HG03460 (cell line): ENCODE measurements around the gene C1orf116.

Experiments
- ATAC-seq: cut with Tn5 transposase; IDR thresholded peaks from one replicate; pipeline ENCODE4 v1.9.1; 2021; ENCODE audit not compliant: unreplicated experiment

The C1orf116 gene

DNA sequence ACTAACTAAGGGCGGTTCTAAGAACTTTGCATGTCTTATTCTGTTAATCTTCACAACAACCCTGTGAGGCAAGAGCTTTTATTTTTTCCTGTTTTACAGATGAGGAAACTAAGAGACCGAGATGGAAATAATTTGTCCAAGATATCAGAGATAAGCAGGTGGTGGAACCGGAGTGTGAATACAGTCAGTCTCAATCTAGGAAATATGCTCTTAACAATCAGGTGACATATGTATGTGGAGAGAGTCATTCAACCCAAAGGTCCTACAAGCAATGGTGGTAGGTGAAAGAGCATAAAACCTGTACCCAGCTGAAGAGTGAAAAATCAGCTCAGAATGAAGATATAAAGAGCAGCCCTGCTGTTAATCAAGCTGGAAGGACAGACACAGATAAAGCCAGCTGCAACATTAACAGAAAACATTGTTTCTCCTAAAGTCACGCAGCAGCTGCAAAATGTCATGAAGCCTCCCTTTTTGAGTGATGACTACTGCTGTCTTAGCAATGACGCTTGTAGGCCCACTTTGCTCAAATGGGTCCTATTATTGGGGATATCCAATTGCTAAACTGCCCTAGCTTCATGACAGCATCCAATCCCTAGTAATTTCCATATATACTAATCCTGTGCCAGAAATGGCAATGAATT is 31.8 kb downstream of the C1orf116 start:
- no peak for ATAC-seq

DNA sequence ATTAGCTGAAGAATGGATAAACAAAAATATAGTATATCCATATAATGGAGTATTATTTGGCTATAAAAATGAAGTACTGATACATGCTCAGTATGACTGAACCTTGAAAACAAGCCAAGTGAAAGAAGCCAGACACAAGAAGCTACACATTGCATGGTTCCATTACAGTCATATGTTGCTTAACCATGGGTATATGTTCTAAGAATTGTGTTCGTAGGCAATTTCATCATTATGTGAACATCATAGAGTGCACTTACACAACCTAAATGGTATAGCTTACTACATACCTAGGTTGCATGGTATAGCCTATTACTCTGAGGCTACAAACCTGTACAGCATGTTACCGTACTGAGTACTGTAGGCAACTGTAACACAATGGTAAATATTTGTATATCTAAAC is 33.7 kb downstream of the C1orf116 start:
- ATAC-seq, result no peak

GRCh38 chr1:206992790-206993189 is 39.8 kb downstream of the C1orf116 start:
- no peak for ATAC-seq

DNA sequence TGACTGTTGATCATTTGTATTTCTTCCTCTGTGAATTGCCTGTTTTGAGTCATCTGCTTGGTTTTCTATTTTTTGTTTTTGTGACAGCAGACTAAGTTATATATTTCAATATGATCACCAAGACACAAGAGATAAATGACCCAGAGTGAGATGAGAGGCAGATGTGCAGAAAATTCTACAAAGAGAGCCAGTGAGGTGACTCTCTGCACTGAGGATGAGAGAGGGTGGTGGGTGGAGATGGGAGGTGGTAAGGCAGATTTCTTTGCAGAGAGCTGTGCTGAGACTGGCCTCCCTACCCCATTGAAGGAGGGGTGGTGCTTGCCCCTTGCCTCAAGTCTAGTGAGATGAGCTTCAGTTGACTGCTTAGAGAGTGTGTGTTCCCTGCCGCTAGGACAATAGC is 44.7 kb downstream of the C1orf116 start:
- ATAC-seq, result no peak

DNA sequence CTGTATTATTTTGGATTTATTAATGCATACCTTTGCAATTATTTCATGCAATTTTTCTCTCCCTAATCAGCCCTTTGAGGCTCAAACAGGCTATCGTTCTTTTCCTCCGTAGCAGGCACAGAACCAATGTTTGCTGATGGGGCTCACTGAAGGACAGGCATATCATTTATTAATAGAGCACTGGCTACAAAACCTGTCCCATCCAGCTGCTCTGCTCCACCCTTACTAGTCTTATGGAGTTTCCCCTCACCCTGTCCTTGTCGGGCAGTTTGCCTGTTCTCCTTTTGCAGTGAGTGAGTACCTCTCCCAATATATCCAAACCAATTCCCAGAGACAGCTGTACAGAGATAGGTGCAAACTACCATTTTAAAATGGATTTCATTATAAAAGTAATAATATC is 45.7 kb downstream of the C1orf116 start:
- ATAC-seq, result no peak

- ATAC-seq, result no peak
Measured at GRCh38 chr1:206986402-206986801, 46.2 kb downstream of the C1orf116 start.

GRCh38 chr1:206985162-206985749 is 47.3 kb downstream of the C1orf116 start:
- no peak for ATAC-seq

DNA sequence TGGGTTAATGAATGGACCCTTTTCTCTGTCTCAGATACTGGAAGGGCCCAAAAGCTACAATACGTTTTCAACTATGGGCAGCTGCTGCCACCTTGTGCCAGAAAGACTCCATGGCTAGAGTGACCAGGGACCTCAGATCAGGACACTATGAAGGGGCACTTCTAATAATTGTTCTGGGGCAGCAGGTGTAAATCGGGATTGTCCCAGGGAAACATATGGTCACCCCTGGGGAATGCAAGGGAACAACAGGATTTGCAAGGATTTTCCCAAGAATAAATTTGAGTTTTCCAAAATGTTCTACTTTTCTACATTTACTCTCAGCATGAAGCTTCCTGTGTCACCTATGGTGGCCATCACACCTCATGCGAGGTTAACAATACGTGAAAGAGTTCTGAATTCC is 50.3 kb downstream of the C1orf116 start:
- ATAC-seq, result peak; percentile 67

DNA sequence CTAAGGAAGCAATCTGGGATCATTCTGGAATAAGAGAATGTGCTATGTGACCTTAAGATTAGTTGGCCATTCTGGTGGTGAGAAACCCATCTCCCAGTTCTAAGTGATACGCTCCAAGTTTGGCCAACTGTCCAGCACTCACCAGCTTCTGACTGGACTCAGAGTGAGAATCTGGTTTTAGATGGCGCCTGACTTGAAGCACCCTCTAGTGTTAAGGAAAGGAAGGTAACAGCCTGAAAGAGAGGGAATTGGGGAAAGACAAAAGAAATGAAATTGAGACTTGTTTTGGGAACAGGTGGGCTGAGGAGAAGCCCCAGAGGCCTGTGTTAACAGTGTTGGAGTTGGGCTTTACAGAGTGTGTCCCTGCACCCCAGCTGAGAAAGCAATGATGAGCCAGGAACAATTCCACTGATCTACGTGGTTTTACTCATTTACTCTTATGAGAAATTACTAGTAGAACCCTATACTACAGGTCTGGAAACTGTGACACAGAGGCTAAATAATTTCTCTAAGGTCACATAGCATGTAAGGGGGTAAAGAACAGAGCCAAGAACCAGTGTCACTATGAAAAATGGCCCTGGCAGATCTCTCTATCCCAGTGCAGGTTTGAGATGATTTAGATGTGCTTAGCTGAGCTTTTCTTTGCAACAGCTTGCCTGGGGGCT is 53.0 kb downstream of the C1orf116 start:
- ATAC-seq, result no peak

- ATAC-seq, result no peak
Measured at GRCh38 chr1:206978259-206978658, 54.3 kb downstream of the C1orf116 start.

GRCh38 chr1:206975306-206975705 is 57.2 kb downstream of the C1orf116 start:
- ATAC-seq, result no peak

DNA sequence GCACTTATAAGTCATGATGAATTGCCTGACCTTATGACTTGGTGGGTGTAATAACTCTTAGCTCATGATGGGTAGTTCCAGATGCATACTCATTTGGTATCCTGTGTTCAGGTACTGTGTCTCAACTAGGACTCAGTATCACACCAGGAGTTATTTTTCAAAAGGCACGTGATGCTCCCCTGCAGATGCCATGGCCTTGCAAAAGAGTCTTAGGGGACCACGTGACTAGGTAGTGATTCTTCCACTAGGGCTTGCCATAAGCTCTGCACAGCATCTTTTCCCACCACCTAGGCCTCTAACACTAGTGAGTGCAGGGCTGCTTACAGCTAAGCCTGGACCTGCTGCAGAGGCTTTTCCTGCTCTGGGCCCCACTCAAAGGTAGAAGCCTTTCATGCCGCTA is 58.4 kb downstream of the C1orf116 start:
- no peak for ATAC-seq

DNA sequence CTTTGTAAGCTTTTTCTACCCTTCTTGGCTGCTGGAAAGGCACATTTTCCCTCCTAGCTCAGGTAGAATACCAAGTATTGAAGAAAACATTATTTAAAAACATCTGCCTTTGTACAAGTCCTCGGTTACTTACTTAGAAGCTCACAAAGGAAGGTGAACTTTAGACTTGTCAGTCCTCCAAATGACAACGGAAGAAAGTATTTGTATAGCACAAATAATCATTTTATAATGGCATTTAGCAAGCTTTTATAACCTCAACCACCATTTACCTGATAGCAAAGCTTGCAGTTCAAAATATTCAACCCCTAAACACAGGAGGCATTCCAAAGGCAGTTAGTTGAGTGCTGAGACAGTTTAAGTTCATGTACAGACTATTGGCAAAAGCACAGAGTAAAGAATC is 59.8 kb downstream of the C1orf116 start:
- no peak for ATAC-seq

DNA sequence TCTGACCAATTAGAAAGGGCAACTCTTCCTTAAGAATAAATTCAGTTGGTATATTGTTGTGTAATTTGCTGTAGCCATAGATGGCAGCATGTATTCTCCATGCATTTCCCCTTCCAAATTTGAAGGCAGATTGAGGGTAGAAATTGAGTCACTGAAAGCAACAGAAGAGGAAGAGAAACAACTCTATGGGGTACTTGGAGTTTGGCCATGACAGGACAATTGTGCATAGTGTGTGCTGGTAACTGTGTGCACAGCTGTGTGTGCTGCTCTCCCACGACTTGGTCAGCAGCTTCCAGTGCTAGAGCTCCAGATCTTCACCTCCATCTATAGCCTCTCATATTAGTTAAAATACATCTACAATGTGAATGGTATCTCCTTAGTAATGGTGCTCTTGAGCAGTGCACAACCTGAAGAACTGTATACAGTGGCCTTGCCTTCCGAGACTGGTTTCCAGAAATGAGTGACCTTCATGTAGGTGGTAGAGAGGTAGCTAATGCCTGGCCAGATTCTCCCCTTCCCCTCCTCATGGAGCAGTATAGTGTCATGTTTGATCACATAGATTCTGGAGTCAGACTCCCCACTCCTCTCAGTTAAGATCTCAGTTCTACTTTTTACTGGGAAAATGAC is 61.4 kb downstream of the C1orf116 start:
- peak; percentile 56 for ATAC-seq

GRCh38 chr1:206970446-206970845 is 62.1 kb downstream of the C1orf116 start, which contains the start of gene FCAMR:
TSS of gene FCAMR (minus strand) at chr1:206970460. CDS start at chr1:206970125, 335 bp downstream.
- no peak for ATAC-seq

- ATAC-seq, result no peak
Measured at GRCh38 chr1:206969090-206969489, 63.5 kb downstream of the C1orf116 start.
